Cerebellar nuclear complex (tissue), 1 donor: ENCODE results near the gene MCF2L.

Experiments
- DNase-seq, 2 experiments: peaks; one replicate each; lab custom pipeline; 2025; lab: John Stamatoyannopoulos, UW

The MCF2L gene

GRCh38 chr13:112982281-112983041, 13.4 kb downstream of the MCF2L start:
- no peak for DNase-seq

- DNase-seq = no peak
Observed at GRCh38 chr13:112983042-112983305, 14.0 kb downstream of the MCF2L start.

GRCh38 chr13:112983428-112984196, 14.6 kb downstream of the MCF2L start:
- DNase-seq = no peak

DNA sequence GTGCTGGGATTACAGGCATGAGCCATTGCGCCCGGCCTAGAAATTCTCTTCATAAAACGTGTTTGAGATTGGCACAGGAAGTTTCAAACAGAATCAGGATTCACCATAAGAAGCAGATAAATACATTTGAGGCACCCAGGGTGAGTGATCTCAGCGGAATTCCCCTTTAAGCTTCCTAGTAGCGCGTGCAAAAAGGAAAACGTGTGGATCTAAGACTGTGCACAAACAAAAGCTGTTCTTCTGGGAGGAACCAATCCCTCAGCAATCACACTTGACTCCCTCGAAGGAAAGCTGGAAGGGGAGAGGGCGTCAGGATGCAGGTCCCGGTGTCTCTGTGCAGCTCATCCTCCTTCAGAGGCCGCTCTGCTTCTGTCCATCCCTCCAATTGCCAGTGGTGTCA, 15.5 kb downstream of the MCF2L start:
- no peak for DNase-seq

GRCh38 chr13:112984954-112985802, 16.2 kb downstream of the MCF2L start:
- no peak for DNase-seq

DNA sequence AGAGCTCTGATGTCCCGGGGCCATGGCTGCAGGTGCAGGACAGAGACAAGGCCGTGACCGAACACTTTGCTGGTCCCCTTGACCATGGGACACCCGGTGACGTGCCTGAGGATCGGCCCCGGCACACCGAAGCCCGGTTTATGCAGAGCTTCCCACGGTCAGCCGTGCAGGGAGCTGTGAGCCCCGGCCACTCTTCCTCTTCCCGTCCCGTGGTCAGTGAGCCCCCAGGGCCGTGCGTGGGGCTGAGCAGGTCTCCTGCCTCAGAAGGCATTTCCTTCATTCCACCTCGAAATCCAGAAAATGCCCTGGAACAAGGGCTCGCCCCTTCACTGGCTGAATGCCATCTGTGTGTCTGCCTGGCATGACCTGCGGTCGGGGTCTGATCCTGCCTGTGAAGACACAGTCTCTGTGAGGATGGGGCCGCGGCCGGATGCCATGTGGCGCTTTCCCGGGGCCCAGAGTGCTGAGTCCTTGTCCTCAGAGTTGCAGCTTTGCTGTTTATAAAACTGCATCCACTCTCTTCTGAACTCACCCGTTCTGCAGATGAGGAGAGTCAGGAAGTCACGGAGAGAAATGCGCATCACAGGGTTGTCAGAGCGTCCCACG, 16.9 kb downstream of the MCF2L start:
- no peak for DNase-seq

GRCh38 chr13:112986470-112986869, 17.5 kb downstream of the MCF2L start:
- DNase-seq = no peak

GRCh38 chr13:112986946-112987681, 18.1 kb downstream of the MCF2L start:
- no peak for DNase-seq

DNA sequence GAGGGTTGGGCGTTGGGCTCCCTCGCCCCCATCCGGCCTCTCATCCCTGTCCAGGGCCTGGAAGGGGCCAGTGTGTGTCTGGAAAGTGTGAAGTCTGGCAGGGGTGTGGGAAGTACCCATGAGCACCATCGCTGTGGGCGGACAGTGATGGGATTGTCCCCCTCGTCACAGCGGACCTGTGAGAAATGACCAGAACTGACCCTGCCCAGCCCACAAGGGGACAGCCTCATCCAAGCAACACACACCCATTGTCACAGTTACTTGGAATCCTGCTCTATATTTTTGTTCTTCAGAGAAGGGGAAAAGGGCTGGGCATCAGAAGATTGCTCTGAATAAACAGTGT, 18.6 kb downstream of the MCF2L start:
- DNase-seq = no peak

DNA sequence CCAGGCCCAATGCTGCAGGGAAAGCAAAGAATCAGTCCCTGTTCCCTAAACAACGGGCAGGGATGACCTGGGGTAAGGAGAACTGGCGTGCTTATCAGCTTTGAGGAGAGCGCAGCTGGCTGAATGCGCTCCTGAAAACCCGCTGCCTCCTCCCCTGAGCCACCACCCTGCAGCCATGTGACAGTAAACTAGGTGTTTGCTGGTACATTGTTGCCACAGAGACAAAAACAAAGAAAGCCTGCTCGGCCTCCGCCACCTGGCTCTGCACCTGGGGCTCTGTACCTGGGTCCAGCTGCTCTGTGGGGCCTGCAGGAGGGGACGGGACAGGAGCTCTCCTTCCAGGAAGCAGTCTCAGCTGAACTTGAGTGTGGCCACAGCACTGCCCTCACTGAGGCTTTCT, 21.8 kb downstream of the MCF2L start:
- no peak for DNase-seq

GRCh38 chr13:112991609-112992008, 22.6 kb downstream of the MCF2L start:
- no peak for DNase-seq

GRCh38 chr13:112992931-112993680, 24.1 kb downstream of the MCF2L start:
- no peak for DNase-seq

GRCh38 chr13:112994084-112994780, 25.2 kb downstream of the MCF2L start:
- DNase-seq = no peak

DNA sequence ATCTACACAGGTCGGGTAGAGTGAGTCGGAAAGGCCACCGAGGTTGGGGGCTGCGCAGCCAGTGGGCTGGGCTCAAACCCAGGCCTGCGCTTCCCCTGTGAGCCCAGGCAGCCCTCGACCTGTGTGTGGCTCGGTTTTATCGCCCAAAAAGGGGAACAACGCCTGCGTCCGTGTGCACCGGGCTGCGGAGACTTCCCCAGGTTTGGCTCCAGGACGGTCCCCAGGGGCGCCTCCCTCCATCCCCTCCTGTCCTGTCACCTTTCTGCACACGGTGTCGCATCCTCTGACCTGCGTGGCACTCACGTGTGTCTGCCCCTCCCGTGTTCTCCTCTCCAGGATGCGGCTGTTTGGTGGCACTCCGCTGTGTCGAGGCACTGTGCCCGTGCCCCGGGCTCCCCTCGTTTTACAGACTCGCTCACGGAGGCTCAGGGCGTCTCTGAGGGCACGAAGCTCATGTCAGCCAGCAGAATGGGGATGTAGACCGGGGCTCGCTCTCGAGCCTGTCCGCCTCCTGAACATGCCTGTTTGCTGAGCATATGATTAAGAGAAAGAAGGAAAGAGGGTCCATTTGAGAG, 25.9 kb downstream of the MCF2L start:
- no peak for DNase-seq

DNA sequence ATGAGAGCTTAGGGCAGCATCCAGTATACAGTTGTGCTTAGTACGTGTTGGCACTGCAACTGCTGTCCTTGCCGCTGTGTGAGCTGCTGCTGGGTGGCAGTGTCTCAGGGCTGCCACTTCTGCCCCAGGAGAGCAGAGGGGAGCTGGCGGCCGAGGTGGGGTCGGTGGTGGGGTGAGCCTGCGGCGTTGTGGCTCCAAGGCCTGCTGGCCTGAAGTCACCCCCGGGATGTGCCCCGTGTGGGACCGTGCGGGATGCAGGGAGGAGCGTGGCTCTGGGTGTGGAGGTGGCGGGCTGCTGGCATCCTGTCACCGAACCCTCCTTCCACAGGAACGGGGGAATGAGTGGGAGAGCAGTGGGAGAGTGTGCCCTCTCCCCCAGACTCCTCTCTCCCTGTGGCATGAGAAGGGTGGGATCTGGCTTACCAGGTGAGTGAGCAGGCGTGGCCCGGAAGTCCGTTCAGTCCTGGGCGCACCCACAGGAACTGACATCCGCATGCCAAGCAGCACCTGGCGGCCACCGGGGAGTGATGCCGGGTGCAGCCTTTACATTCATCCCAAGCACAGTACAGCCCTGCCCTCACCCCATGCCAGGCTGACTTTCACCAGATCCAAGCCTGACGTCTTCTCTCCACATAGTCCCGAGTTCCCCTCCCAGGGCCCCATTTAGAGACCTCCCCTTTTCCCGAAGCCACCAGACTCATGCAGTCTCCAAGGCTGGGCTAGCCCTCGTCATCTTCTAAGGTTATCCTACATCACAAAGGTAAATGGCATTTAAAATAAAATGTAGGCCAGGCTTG, 26.6 kb downstream of the MCF2L start:
- DNase-seq = no peak

DNA sequence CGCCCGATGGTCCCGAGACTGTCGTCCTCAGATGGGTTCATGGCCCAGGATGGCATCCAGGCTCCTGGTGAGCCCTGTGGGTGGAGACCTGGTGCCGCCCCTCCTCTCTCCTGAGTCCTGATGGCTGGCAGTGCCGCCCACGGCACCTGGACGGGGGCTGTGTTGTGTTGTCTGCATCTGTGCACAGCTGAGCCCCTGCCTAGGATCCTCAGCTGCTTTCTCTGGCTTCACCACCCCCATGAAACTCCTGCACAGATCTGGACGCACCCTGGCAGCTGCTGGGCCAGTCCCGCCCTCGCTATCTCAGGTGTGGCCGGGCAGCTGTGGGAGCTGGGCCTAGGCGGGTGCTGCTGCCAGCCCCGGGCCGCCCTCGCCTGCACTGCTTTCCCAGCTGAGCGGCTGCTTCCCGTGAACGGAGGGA, 27.7 kb downstream of the MCF2L start:
- no peak for DNase-seq

DNA sequence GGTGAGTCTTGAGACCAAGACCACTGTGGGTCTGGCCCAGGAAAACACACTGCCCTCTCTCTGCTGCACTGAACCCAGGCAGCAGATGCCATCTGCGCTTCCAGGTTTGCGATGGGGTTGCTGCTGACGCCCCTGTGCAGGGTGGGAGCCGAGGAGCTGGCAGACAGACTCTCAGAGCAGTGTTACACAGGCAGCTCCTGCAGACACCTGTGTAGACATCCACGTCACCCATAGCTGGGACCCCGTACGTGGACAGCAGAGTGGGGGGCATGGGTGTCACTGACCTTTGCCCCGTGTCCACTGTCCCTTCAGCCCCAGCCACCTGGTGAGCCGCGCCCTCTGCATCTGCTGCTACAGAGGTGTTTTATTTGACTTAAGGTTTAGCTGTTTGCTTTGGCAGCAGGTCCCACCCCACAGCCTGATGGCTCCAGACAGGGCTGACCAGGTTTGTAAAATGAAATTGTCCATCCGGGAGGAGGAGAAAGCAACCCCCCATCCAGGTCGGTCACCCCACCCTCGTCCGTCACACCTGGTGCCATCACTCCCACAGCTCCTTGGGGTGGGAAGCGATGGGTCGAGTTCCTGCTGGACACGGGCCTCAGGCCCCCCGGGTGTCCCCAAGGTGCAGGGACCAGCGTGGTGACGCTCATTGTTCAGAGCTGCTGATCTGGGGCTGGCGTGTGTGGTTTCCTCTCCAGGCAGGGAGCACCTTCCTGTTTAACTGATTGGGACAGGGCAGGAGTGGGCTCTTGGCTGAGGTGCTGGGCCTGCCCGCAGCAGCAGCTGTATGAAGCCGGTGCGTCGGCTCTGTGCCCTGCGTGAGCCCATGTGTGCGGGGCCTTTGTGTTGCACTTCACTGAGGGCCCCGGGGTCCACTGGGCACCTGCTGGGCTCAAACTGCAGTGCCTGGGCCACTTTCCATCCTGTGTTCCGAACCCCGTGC, 28.4 kb downstream of the MCF2L start:
- no peak for DNase-seq
